ENCODE data around the gene FGF12. TPM values are rescaled to one million over a fixed set of nuclear protein-coding genes. Genes with fewer than 3 reads are reported as not detected.

FGF12 gene
- polyA plus RNA-seq, 1 of the 3 experiments (the other 2 are of a cell fraction), result 0.30 TPM

DNA sequence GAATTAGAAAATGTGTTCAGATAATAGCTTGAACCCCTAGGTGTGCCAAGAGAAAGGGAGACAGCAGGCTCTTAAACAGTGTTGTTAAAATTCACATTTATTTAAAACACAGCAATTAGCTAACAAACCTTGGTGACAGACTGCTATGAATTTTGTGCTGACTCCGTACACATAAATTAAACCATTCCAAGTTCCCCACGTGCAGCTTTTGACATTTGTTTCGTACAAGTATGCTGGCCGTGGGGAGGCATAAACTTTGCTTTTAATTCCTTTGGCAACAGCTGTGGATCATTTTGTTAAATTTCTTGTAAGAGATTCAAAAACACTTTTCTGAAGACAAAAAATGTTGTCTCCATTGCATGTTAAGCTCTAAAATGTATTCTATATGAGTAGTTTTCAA, 465.3 kb downstream of the FGF12 start:
- H3K4me1 ChIP-seq (ENCODE audit: control insufficient read depth in 1 of 2, insufficient read depth in 2 of 2, low read depth in 1 of 2, low read length in 1 of 2), result no peaks in the 10 kb centered on the region
- H3K9me3 ChIP-seq, result no peaks in the 10 kb centered on the region
- H3K9me2 ChIP-seq, result no peaks in the 10 kb centered on the region
- 18% methylated on average over 4 of the region's 4 CpGs for WGBS (ENCODE audit: low lambda C conversion rate)
- no peaks in the 10 kb centered on the region for H3F3A ChIP-seq (replicated peaks; ENCODE audit: insufficient read depth)
- H4K20me1 ChIP-seq (ENCODE audit: insufficient read depth), result no peaks in the 10 kb centered on the region
- ChIA-PET POLR2A (no interaction called here), CTCF (interaction anchor here (0.7 to 1.0 kb wide), 2 partner anchors 16 to 182 kb away, joined by 3 read pairs; no protein-coding TSS in a partner anchor)
- H3K4me2 ChIP-seq, result no peak overlapping the region
- no peak overlapping the region for H3K9ac ChIP-seq
- no peaks in the 10 kb centered on the region for H3K27me3 ChIP-seq (ENCODE audit: insufficient read depth)
- no peak for TF ChIP-seq CHD2 (IDR thresholded peaks at IDR 0.05; ENCODE audit: low read length, partially characterized antibody)
- TF ChIP-seq, protein P1, sequence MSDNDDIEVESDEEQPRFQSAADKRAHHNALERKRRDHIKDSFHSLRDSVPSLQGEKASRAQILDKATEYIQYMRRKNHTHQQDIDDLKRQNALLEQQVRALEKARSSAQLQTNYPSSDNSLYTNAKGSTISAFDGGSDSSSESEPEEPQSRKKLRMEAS (IDR thresholded peaks at IDR 0.05; ENCODE audit: low read depth), result no peak
- no peak for TF ChIP-seq POLR2AphosphoS5 (IDR thresholded peaks at IDR 0.05; ENCODE audit: low read depth, low read length)
- TF ChIP-seq FOXM1 (IDR thresholded peaks at IDR 0.05; ENCODE audit: low read depth), result no peak
- no peak for TF ChIP-seq RFX5 (IDR thresholded peaks at IDR 0.05; ENCODE audit: low read length)
- TF ChIP-seq, protein P2, sequence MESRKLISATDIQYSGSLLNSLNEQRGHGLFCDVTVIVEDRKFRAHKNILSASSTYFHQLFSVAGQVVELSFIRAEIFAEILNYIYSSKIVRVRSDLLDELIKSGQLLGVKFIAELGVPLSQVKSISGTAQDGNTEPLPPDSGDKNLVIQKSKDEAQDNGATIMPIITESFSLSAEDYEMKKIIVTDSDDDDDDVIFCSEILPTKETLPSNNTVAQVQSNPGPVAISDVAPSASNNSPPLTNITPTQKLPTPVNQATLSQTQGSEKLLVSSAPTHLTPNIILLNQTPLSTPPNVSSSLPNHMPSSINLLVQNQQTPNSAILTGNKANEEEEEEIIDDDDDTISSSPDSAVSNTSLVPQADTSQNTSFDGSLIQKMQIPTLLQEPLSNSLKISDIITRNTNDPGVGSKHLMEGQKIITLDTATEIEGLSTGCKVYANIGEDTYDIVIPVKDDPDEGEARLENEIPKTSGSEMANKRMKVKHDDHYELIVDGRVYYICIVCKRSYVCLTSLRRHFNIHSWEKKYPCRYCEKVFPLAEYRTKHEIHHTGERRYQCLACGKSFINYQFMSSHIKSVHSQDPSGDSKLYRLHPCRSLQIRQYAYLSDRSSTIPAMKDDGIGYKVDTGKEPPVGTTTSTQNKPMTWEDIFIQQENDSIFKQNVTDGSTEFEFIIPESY (IDR thresholded peaks at IDR 0.05; ENCODE audit: borderline replicate concordance, low read depth), result no peak
- TF ChIP-seq TAF1 (IDR thresholded peaks at IDR 0.05; ENCODE audit: borderline replicate concordance, low read depth, low read length), result no peak
- no peak for TF ChIP-seq FOSL2 (IDR thresholded peaks at IDR 0.05; ENCODE audit: borderline replicate concordance, low read depth)
- TF ChIP-seq EP300 (IDR thresholded peaks at IDR 0.05; ENCODE audit: borderline replicate concordance in 1 of 2, low read depth in 1 of 2, low read length in 1 of 2), result no peak
- H3K27ac ChIP-seq (ENCODE audit: low read depth in 2 of 2, low read length in 1 of 2), result no peak overlapping the region
- no peaks in the 10 kb centered on the region for H3K79me2 ChIP-seq (ENCODE audit: insufficient read depth)
- no peak overlapping the region for H3K4me3 ChIP-seq (ENCODE audit: low read depth in 2 of 2, low read length in 1 of 2)
- no peaks in the 10 kb centered on the region for H3K36me3 ChIP-seq (replicated peaks in 1 of 2; ENCODE audit: control insufficient read depth in 1 of 2, insufficient read depth in 2 of 2, low read length in 1 of 2)
- no peak for DNase-seq
- no peak overlapping the region for H2AFZ ChIP-seq (ENCODE audit: low read depth)

DNA sequence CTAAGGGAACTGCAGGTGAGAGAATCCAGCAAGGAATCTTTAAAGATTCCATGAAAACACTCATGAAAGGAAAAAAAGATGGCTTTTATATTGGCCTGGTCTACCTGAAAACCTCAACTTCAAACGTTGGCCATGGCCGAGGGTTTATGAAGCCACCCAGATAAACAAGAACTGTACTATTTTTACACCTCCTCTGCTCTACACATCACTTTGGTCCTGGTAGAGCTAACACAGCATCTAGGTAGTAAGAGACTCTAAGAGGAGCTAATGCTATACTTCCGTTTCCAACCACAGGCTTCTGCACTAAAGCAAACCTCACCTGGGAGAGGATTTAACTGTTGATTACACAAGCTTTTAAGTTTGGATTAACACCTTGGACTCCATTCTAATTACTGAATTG, 466.2 kb downstream of the FGF12 start:
- no peak overlapping the region for H3K27ac ChIP-seq (ENCODE audit: low read depth in 2 of 2, low read length in 1 of 2)
- H3K4me3 ChIP-seq (ENCODE audit: low read depth in 2 of 2, low read length in 1 of 2), result no peak overlapping the region
- H3K9me3 ChIP-seq, result no peaks in the 10 kb centered on the region
- H3K36me3 ChIP-seq (replicated peaks in 1 of 2; ENCODE audit: control insufficient read depth in 1 of 2, insufficient read depth in 2 of 2, low read length in 1 of 2), result no peaks in the 10 kb centered on the region
- whole genome bisulfite sequencing (ENCODE audit: low lambda C conversion rate), result 13% methylated on average over 3 of the region's 3 CpGs
- TF ChIP-seq FOXJ3 (CRISPR knock-in tag; IDR thresholded peaks at IDR 0.05), result no peak
- TF ChIP-seq, protein P2 (IDR thresholded peaks at IDR 0.05; ENCODE audit: borderline replicate concordance, low read depth), result no peak
- no peak for TF ChIP-seq FOSL2 (IDR thresholded peaks at IDR 0.05; ENCODE audit: borderline replicate concordance, low read depth)
- TF ChIP-seq, protein P3, sequence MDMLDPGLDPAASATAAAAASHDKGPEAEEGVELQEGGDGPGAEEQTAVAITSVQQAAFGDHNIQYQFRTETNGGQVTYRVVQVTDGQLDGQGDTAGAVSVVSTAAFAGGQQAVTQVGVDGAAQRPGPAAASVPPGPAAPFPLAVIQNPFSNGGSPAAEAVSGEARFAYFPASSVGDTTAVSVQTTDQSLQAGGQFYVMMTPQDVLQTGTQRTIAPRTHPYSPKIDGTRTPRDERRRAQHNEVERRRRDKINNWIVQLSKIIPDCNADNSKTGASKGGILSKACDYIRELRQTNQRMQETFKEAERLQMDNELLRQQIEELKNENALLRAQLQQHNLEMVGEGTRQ (IDR thresholded peaks at IDR 0.05; ENCODE audit: borderline replicate concordance, low read depth, low read length), result no peak
- TF ChIP-seq MEF2A (IDR thresholded peaks at IDR 0.05; ENCODE audit: borderline replicate concordance, low read depth), result no peak
- no peak for TF ChIP-seq FOXM1 (IDR thresholded peaks at IDR 0.05; ENCODE audit: low read depth)
- TF ChIP-seq, protein P1 (IDR thresholded peaks at IDR 0.05; ENCODE audit: low read depth), result no peak
- TF ChIP-seq, protein P4, sequence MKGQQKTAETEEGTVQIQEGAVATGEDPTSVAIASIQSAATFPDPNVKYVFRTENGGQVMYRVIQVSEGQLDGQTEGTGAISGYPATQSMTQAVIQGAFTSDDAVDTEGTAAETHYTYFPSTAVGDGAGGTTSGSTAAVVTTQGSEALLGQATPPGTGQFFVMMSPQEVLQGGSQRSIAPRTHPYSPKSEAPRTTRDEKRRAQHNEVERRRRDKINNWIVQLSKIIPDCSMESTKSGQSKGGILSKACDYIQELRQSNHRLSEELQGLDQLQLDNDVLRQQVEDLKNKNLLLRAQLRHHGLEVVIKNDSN (IDR thresholded peaks at IDR 0.05; ENCODE audit: borderline replicate concordance, low read depth), result no peak
- TF ChIP-seq JUND (IDR thresholded peaks at IDR 0.05), result no peak
- TF ChIP-seq, protein P5, sequence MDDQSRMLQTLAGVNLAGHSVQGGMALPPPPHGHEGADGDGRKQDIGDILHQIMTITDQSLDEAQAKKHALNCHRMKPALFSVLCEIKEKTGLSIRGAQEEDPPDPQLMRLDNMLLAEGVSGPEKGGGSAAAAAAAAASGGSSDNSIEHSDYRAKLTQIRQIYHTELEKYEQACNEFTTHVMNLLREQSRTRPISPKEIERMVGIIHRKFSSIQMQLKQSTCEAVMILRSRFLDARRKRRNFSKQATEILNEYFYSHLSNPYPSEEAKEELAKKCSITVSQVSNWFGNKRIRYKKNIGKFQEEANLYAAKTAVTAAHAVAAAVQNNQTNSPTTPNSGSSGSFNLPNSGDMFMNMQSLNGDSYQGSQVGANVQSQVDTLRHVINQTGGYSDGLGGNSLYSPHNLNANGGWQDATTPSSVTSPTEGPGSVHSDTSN (IDR thresholded peaks at IDR 0.05), result no peak
- TF ChIP-seq TEAD4 (IDR thresholded peaks at IDR 0.05; ENCODE audit: borderline replicate concordance, insufficient read depth), result no peak
- TF ChIP-seq CHD2 (IDR thresholded peaks at IDR 0.05; ENCODE audit: low read length, partially characterized antibody), result no peak
- no peak for TF ChIP-seq EZH2phosphoT487 (IDR thresholded peaks at IDR 0.05; ENCODE audit: borderline replicate concordance, low read depth)
- no peak for TF ChIP-seq RAD21 (IDR thresholded peaks at IDR 0.05; ENCODE audit: low read length)
- no peak for TF ChIP-seq POLR2AphosphoS5 (IDR thresholded peaks at IDR 0.05; ENCODE audit: low read depth, low read length)
- no peaks in the 10 kb centered on the region for H3K27me3 ChIP-seq (ENCODE audit: insufficient read depth)
- no peak overlapping the region for H2AFZ ChIP-seq (ENCODE audit: low read depth)
- no peaks in the 10 kb centered on the region for H4K20me1 ChIP-seq (ENCODE audit: insufficient read depth)
- H3K4me2 ChIP-seq, result no peak overlapping the region
- H3K9me2 ChIP-seq, result no peaks in the 10 kb centered on the region
- no peak for DNase-seq
- no peaks in the 10 kb centered on the region for H3F3A ChIP-seq (replicated peaks; ENCODE audit: insufficient read depth)
- no peaks in the 10 kb centered on the region for H3K79me2 ChIP-seq (ENCODE audit: insufficient read depth)
- CTCF ChIA-PET, result interaction anchor here (1.0 kb wide), 1 partner anchor 17 kb away, joined by 3 read pairs; no protein-coding TSS in a partner anchor
- no peaks in the 10 kb centered on the region for H3K4me1 ChIP-seq (ENCODE audit: control insufficient read depth in 1 of 2, insufficient read depth in 2 of 2, low read depth in 1 of 2, low read length in 1 of 2)
- H3K9ac ChIP-seq, result no peak overlapping the region
- POLR2A ChIA-PET, result no interaction called here
